ENCODE data around the gene NEURL1. TPM values are rescaled to one million over a fixed set of nuclear protein-coding genes. Genes with fewer than 3 reads are reported as not detected.
A peak's percentile ranks its signal among the peaks of the same experiment; 100 is the strongest.
"Not testable (repeated sequence)": the region's sequence is repeated elsewhere in the genome, so short reads cannot be mapped to it uniquely, and the experiment has no call there.

NEURL1 gene
- total and polyA plus RNA-seq, 9 donors = 12.0 to 30.3 (median 19.3) TPM

DNA sequence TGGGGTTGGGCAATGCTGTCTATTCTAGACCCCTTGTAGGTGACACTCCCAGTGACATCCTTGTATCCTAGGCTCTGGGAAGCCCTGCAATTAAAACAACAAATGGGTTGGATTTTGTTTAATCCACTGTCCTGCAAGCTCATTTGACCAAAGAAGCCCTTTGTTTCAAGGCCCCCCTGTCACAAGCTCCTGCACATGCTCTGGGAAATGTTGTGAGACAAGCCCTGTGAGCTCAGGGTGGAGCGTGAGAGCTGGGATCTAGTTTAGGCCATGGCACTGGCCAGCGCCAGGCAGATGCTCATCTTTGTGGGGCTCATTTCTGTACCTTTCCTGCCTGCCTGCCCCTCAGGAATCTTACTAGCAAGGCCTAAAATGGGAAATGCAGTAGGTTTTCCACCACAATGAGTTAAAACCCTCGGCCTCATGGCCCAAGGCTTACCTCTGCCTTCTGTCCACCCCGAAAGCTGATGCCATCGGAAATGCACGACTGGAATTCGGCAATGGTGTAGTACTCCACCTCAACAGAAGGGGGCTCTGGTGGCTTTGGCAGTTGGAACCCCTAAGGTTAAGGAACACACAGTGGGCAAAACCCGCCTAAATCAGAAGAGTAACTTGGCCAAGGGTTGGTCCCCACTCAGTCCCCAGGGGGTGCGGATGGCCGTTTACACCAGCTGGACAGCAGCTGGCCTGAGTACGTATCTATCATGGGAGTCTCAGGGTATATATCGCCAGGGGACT, 112.0 kb downstream of the NEURL1 start:
- Histone ChIP-seq H3K9me3 (replicated peaks; ENCODE audit: control insufficient read depth, low read depth, low read length) (no peaks in the 10 kb centered on the region), H3K4me1 (ENCODE audit: control insufficient read depth, insufficient read depth, low read length) (peaks cover 11% of the 10 kb centered on the region), H3K36me3 (ENCODE audit: control insufficient read depth, insufficient read depth, low read length) (peaks cover 74% of the 10 kb centered on the region), H3K27me3 (ENCODE audit: control insufficient read depth, insufficient read depth, low read length) (no peaks in the 10 kb centered on the region), H3K4me3 (ENCODE audit: low read length) (no peak overlapping the region), H3K27ac (ENCODE audit: low read length) (no peak overlapping the region)
- DNase-seq = no peak
- WGBS (ENCODE audit: insufficient coverage) = 68% methylated on average over 12 of the region's 12 CpGs

DNA sequence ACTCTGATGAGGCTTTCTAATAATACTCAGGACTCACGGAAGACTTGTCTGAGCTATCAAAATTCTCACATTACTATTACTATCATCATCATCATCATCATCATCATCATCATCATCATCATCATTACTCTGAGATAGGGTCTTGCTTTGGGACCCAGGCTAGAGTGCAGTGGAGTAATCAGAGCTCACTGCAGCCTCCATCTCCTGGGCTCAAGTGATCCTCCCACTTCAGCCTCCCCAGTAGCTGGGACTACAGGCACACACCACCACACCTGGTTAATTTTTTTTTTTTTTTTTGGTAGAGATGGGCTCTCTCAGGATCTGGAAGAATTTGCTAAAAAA, 112.6 kb downstream of the NEURL1 start:
- not testable (repeated sequence) for DNase-seq; H3K27me3 ChIP-seq (ENCODE audit: control insufficient read depth, insufficient read depth, low read length); H3K27ac ChIP-seq (ENCODE audit: low read length); H3K4me3 ChIP-seq (ENCODE audit: low read length); H3K9me3 ChIP-seq (replicated peaks; ENCODE audit: control insufficient read depth, low read depth, low read length)
- Histone ChIP-seq H3K36me3 (ENCODE audit: control insufficient read depth, insufficient read depth, low read length) (peaks cover 74% of the 10 kb centered on the region), H3K4me1 (ENCODE audit: control insufficient read depth, insufficient read depth, low read length) (peaks cover 12% of the 10 kb centered on the region)
- WGBS (ENCODE audit: insufficient coverage) = no CpG with 5 or more reads among the region's 1 CpG

DNA sequence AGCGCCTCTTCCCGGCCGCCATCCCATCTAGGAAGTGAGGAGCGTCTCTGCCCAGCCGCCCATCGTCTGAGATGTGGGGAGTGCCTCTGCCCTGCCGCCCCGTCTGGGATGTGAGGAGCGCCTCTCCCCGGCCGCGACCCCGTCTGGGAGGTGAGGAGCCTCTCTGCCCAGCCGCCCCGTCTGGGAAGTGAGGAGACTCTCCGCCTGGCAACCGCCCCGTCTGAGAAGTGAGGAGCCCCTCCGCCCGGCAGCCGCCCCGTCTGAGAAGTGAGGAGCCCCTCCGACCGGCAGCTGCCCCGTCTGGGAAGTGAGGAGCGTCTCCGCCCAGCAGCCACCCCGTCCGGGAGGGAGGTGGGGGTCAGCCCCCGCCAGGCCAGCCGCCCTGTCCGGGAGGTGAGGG, 113.5 kb downstream of the NEURL1 start:
- H3K9me3 ChIP-seq (replicated peaks; ENCODE audit: control insufficient read depth, low read depth, low read length); H3K27me3 ChIP-seq (ENCODE audit: control insufficient read depth, insufficient read depth, low read length); H3K27ac ChIP-seq (ENCODE audit: low read length); H3K4me3 ChIP-seq (ENCODE audit: low read length); DNase-seq: not testable (repeated sequence)
- Histone ChIP-seq H3K36me3 (ENCODE audit: control insufficient read depth, insufficient read depth, low read length) (peaks cover 74% of the 10 kb centered on the region), H3K4me1 (ENCODE audit: control insufficient read depth, insufficient read depth, low read length) (peaks cover 12% of the 10 kb centered on the region)
- 97% methylated on average over 7 of the region's 32 CpGs for WGBS (ENCODE audit: insufficient coverage)

DNA sequence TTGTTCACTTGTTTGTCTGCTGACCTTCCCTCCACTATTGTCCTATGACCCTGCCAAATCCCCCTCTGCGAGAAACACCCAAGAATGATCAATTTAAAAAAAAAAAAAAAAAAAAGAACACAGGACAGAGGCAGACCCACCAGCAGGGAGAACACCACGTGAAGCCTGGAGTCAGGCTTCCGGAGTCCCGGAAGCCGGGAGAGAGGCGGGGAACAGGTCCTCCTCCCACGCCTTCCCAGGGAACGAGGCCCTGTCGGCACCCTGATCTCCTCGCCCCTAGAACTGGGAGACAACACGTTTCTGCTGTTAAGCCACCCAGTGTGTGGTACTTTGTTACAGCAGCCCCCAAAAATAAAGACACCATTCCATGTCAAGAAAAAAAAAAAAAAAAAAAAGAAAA, 114.6 kb downstream of the NEURL1 start:
- H3K27ac ChIP-seq (ENCODE audit: low read length); DNase-seq; H3K27me3 ChIP-seq (ENCODE audit: control insufficient read depth, insufficient read depth, low read length); H3K9me3 ChIP-seq (replicated peaks; ENCODE audit: control insufficient read depth, low read depth, low read length); H3K4me3 ChIP-seq (ENCODE audit: low read length): not testable (repeated sequence)
- WGBS (ENCODE audit: insufficient coverage) = 66% methylated on average over 5 of the region's 11 CpGs
- Histone ChIP-seq H3K36me3 (ENCODE audit: control insufficient read depth, insufficient read depth, low read length) (peaks cover 74% of the 10 kb centered on the region), H3K4me1 (ENCODE audit: control insufficient read depth, insufficient read depth, low read length) (peaks cover 17% of the 10 kb centered on the region)

DNA sequence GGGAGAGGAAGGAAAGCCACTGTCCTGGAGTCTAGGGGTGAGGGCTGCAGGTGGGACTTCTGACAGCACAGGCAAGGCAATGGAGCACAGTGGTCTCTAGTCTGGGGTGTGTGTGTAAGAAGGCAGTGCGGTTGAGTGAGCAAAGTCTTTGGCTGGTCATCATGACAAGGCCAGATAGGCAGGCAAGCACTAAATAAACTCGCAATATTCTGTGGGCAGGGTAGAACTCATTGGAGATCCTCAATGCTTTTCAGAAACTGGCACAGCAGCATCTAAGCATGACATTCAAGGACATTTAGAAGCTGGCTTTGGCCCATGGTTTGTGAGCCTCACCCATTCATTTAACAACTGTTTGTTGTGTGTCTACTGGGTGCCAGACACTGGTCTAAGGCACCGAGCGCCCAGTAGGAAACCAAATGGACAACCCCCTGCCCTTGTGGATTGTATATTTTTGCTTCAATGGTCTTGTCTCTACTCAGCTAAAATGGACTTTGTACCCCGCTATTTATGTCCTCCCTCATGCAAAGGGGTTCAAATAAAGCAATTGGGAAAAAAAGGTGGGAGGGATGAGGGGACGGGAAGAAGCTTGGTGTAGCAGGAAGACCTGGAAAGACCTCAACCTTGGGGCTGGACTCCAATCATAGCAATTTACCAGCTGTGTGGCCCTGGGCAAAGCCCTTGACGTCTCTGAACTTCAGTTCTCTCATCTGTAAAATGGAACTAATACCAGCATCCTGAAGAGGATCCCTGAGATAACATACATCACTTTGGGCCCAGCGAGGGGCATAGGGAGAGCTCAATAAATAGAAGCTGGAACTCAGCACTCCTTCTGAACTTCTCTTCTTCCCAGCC, 116.0 kb downstream of the NEURL1 start:
- no peaks in the 10 kb centered on the region for H3K27me3 ChIP-seq (ENCODE audit: control insufficient read depth, insufficient read depth, low read length)
- DNase-seq = no peak
- no peak overlapping the region for H3K4me3 ChIP-seq (ENCODE audit: low read length)
- H3K27ac ChIP-seq (ENCODE audit: low read length) = no peak overlapping the region
- WGBS (ENCODE audit: insufficient coverage) = 93% methylated on average over 3 of the region's 8 CpGs
- peaks cover 68% of the 10 kb centered on the region for H3K36me3 ChIP-seq (ENCODE audit: control insufficient read depth, insufficient read depth, low read length)
- H3K9me3 ChIP-seq (replicated peaks; ENCODE audit: control insufficient read depth, low read depth, low read length) = no peaks in the 10 kb centered on the region
- peaks cover 28% of the 10 kb centered on the region for H3K4me1 ChIP-seq (ENCODE audit: control insufficient read depth, insufficient read depth, low read length)

DNA sequence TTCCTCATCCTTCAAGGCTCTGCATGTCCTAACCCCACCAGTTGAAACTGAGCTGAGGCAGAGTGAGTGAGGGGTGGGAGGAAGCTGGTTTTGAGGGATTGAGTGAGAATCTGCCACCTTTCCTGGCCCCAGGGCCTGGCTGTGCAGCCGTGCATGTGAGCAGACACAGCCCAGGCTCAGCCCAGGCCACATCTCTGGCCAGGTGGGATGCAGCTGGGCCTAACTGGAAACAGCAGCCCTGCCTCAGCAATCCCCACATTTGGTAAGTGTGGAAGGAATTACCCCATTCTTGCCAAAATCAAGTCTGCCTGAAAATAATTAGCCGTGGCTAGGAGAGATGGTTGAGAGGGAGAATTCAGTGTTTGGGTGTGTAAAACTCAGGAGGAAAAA, 116.6 kb downstream of the NEURL1 start:
- WGBS (ENCODE audit: insufficient coverage) = 0% methylated on average over 1 of the region's 2 CpGs
- H3K4me1 ChIP-seq (ENCODE audit: control insufficient read depth, insufficient read depth, low read length) = peaks cover 34% of the 10 kb centered on the region
- no peaks in the 10 kb centered on the region for H3K9me3 ChIP-seq (replicated peaks; ENCODE audit: control insufficient read depth, low read depth, low read length)
- no peak overlapping the region for H3K27ac ChIP-seq (ENCODE audit: low read length)
- no peak for DNase-seq
- no peak overlapping the region for H3K4me3 ChIP-seq (ENCODE audit: low read length)
- no peaks in the 10 kb centered on the region for H3K27me3 ChIP-seq (ENCODE audit: control insufficient read depth, insufficient read depth, low read length)
- H3K36me3 ChIP-seq (ENCODE audit: control insufficient read depth, insufficient read depth, low read length) = peaks cover 64% of the 10 kb centered on the region

DNA sequence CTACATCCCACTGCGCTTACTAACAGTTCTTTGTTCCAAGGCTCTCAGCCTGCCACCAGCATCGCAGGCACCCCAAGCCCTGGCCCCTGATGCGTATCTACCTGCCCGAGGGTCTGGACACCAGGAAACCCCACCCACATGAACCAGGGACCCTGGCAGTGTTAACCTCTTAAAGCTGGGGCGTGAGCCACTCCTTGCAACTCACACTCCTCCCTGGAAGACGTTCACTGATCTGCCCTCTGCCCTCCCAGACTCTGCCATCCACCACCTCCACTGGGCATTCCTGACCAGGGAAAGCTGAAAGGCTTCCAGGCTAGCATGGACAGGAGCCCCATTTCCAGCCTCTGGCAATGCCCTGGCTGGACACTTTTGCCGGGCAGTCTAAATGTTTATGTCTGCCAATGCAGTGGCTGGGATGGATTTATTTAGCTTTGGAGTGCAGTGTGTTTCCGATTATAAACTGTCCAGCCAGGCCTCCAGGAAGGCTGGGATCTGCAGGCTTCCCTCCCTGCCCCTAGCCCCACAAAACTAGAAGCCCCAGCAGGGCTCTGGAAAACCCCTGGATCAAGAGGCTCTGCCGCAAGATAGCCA, 117.5 kb downstream of the NEURL1 start:
- H3K4me1 ChIP-seq (ENCODE audit: control insufficient read depth, insufficient read depth, low read length) = peaks cover 40% of the 10 kb centered on the region
- no peaks in the 10 kb centered on the region for H3K9me3 ChIP-seq (replicated peaks; ENCODE audit: control insufficient read depth, low read depth, low read length)
- H3K27me3 ChIP-seq (ENCODE audit: control insufficient read depth, insufficient read depth, low read length) = no peaks in the 10 kb centered on the region
- H3K4me3 ChIP-seq (ENCODE audit: low read length) = no peak overlapping the region
- H3K36me3 ChIP-seq (ENCODE audit: control insufficient read depth, insufficient read depth, low read length) = peaks cover 57% of the 10 kb centered on the region
- H3K27ac ChIP-seq (ENCODE audit: low read length) = peak overlapping the region; percentile 29
- no peak for DNase-seq
- 75% methylated on average over 7 of the region's 9 CpGs for WGBS (ENCODE audit: insufficient coverage)

DNA sequence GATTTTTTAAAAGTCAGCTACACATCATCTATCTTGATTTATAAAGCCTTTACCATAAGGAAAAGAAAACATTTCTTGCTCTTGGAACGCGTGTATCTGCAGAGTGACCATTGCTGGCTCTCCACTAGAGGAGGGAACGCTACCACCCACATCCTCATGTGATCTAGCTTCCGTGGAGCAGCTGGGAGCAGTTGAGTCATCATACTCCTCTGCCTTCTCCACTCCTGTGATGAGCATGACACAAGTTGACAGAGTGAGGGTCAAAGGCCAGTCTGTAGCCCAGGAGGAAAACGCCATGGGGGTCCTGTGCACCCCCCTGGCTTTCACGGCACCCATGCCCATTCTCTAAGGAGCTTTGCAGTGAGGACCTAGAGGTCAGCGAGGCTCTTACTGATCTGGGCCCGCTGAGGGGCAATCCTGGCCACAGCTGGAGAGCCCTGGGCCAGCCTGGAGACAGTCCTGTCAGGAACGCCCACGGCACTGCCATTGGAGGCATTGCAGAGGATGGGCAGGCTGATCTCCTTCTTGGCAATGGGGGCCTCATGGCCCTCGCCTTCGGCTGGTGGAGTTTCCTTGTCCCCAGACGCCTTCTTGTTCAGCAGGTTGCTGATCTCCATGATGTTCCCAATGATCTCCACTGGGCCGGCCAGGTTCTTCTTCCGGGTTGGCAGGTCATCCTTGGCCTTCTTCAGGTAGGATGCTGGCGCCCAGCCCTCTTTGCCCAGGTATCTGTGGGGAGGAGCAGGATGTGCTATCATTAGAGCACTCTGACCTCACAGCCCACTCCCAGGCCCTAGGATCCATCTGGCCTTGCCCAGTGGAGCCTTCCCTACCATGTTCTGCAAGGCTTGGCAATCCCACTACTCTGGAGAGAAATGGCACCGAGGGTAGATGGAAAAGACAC, 119.2 kb downstream of the NEURL1 start:
- Histone ChIP-seq H3K27me3 (ENCODE audit: control insufficient read depth, insufficient read depth, low read length) (no peaks in the 10 kb centered on the region), H3K36me3 (ENCODE audit: control insufficient read depth, insufficient read depth, low read length) (peaks cover 67% of the 10 kb centered on the region), H3K4me3 (ENCODE audit: low read length) (no peak overlapping the region), H3K9me3 (replicated peaks; ENCODE audit: control insufficient read depth, low read depth, low read length) (no peaks in the 10 kb centered on the region), H3K4me1 (ENCODE audit: control insufficient read depth, insufficient read depth, low read length) (peaks cover 57% of the 10 kb centered on the region), H3K27ac (ENCODE audit: low read length) (no peak overlapping the region)
- 90% methylated on average over 8 of the region's 17 CpGs for WGBS (ENCODE audit: insufficient coverage)
- peak; percentile 43 for DNase-seq

DNA sequence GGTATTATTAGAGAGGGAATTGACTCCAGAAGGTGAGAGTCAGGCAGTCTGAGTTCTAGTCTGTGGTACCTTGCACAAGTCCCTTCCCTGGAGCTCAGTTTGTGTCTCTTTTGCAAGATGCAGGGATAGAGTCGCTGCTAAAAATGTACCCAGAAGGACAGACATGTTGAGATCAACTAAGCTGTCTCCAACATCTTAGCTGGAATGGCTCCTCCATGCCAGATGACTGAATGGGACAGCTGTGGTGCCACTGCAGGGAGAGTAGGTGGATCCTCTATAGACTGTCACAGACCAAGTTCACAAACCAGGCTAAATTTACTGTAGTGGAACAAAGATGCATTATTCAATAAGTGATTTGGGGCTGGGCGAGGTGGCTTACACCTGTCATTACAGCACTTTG, 120.1 kb downstream of the NEURL1 start:
- peak; percentile 71 for DNase-seq
- peaks cover 70% of the 10 kb centered on the region for H3K36me3 ChIP-seq (ENCODE audit: control insufficient read depth, insufficient read depth, low read length)

More for the DNA sequence above, 120.1 kb downstream of the NEURL1 start:
- H3K27ac ChIP-seq (ENCODE audit: low read length) = no peak overlapping the region
- no peaks in the 10 kb centered on the region for H3K9me3 ChIP-seq (replicated peaks; ENCODE audit: control insufficient read depth, low read depth, low read length)
- no peaks in the 10 kb centered on the region for H3K27me3 ChIP-seq (ENCODE audit: control insufficient read depth, insufficient read depth, low read length)
- no peak overlapping the region for H3K4me3 ChIP-seq (ENCODE audit: low read length)
- WGBS (ENCODE audit: insufficient coverage) = 64% methylated on average over 1 of the region's 2 CpGs
- H3K4me1 ChIP-seq (ENCODE audit: control insufficient read depth, insufficient read depth, low read length) = peaks cover 66% of the 10 kb centered on the region
